ENCODE measurements around the gene DHRS3. TPM values are rescaled to one million over a fixed set of nuclear protein-coding genes. Genes with fewer than 3 reads are reported as not detected.

Gene DHRS3
- total RNA-seq, 1 experiment from 2014 or later, result 37.7 TPM

- Mint-ChIP-seq H3K36me3 (peaks cover 39% of the 10 kb centered on the region), H3K4me1 (peaks cover 18% of the 10 kb centered on the region), H3K9me3 (peaks cover 51% of the 10 kb centered on the region), H3K27me3 (ENCODE audit: low read depth) (peaks cover 21% of the 10 kb centered on the region), H3K27ac (no peak overlapping the region), H3K4me3 (no peak overlapping the region)
- ChIA-PET CTCF (no interaction called here), POLR2A (interaction anchor here (1.0 kb wide), 1 partner anchor 11 kb away, joined by 3 read pairs; no protein-coding TSS in a partner anchor)
- ATAC-seq (no peak), DNase-seq (ENCODE audit: low spot score) (no peak)
- TF ChIP-seq AR (CRISPR knock-in tag; IDR thresholded peaks at IDR 0.05) (no peak), ATF2 (CRISPR knock-in tag; IDR thresholded peaks at IDR 0.05; ENCODE audit: borderline replicate concordance, low read depth) (no peak), STAT6 (CRISPR knock-in tag; conservative IDR thresholded peaks at IDR 0.05; ENCODE audit: low read depth) (no peak), PREB (CRISPR knock-in tag; IDR thresholded peaks at IDR 0.05; ENCODE audit: borderline replicate concordance) (no peak), EMX1 (CRISPR knock-in tag; IDR thresholded peaks at IDR 0.05) (no peak), GTF2I (CRISPR knock-in tag; conservative IDR thresholded peaks at IDR 0.05) (no peak), FOXP1 (CRISPR knock-in tag; IDR thresholded peaks at IDR 0.05; ENCODE audit: borderline replicate concordance) (no peak), NFATC4 (CRISPR knock-in tag; IDR thresholded peaks at IDR 0.05) (no peak), E2F4 (CRISPR knock-in tag; IDR thresholded peaks at IDR 0.05; ENCODE audit: borderline replicate concordance, low read depth) (no peak), JUN (CRISPR knock-in tag; IDR thresholded peaks at IDR 0.05) (no peak), NFE2L1 (CRISPR knock-in tag; IDR thresholded peaks at IDR 0.05) (no peak), ZNF317 (CRISPR knock-in tag; IDR thresholded peaks at IDR 0.05; ENCODE audit: borderline replicate concordance, low read depth) (no peak), ESRRA (CRISPR knock-in tag; IDR thresholded peaks at IDR 0.05; ENCODE audit: borderline replicate concordance) (no peak), MXD4 (CRISPR knock-in tag; IDR thresholded peaks at IDR 0.05; ENCODE audit: borderline replicate concordance) (no peak), SMAD3 (CRISPR knock-in tag; IDR thresholded peaks at IDR 0.05; ENCODE audit: borderline replicate concordance) (no peak), RELA (CRISPR knock-in tag; IDR thresholded peaks at IDR 0.05; ENCODE audit: borderline replicate concordance) (no peak)
Measured at GRCh38 chr1:12640237-12640957, 22.4 kb upstream of the DHRS3 start.

Measured in WTC11 (cell line).